Measurements from ENCODE around the gene NTN1.

The NTN1 gene

GRCh38 chr17:9002227-9002605 lies 19.1 kb upstream of the NTN1 start:
- no peak for DNase-seq (ENCODE audit: low read depth)
- H3K4me3 ChIP-seq (replicated peaks; ENCODE audit: low read depth, low read length), result no peak overlapping the region
- no peak for TF ChIP-seq CTCF (IDR thresholded peaks at IDR 0.05; ENCODE audit: low read length, missing control alignments)

- no peak for DNase-seq (ENCODE audit: low read depth)
- H3K4me3 ChIP-seq (replicated peaks; ENCODE audit: low read depth, low read length), result no peak overlapping the region
- TF ChIP-seq CTCF (IDR thresholded peaks at IDR 0.05; ENCODE audit: low read length, missing control alignments), result no peak
Observed at GRCh38 chr17:9002606-9003354, 18.5 kb upstream of the NTN1 start.

GRCh38 chr17:9003355-9004131 lies 17.8 kb upstream of the NTN1 start:
- TF ChIP-seq CTCF (IDR thresholded peaks at IDR 0.05; ENCODE audit: low read length, missing control alignments), result no peak
- no peak for DNase-seq (ENCODE audit: low read depth)
- no peak overlapping the region for H3K4me3 ChIP-seq (replicated peaks; ENCODE audit: low read depth, low read length)

- TF ChIP-seq CTCF (IDR thresholded peaks at IDR 0.05; ENCODE audit: low read length, missing control alignments), result no peak
- no peak for DNase-seq (ENCODE audit: low read depth)
- H3K4me3 ChIP-seq (replicated peaks; ENCODE audit: low read depth, low read length), result no peak overlapping the region
Observed at GRCh38 chr17:9004132-9004960, 17.0 kb upstream of the NTN1 start.

- no peak for TF ChIP-seq CTCF (IDR thresholded peaks at IDR 0.05; ENCODE audit: low read length, missing control alignments)
- H3K4me3 ChIP-seq (replicated peaks; ENCODE audit: low read depth, low read length), result no peak overlapping the region
- DNase-seq (ENCODE audit: low read depth), result no peak
Observed at GRCh38 chr17:9004961-9005285, 16.4 kb upstream of the NTN1 start.

GRCh38 chr17:9006175-9006767 lies 15.0 kb upstream of the NTN1 start:
- no peak for DNase-seq (ENCODE audit: low read depth)
- H3K4me3 ChIP-seq (replicated peaks; ENCODE audit: low read depth, low read length), result no peak overlapping the region
- TF ChIP-seq CTCF (IDR thresholded peaks at IDR 0.05; ENCODE audit: low read length, missing control alignments), result no peak

Data from fibroblast of pulmonary artery (primary cell).